K562 treated with DMSO at 1 percent for 48 hours (cell line): ENCODE data around the gene TADA1. TPM values are rescaled to one million over a fixed set of nuclear protein-coding genes. Genes with fewer than 3 reads are reported as not detected.

Source experiments
- total RNA-seq: library from RNA; unstranded; fragments of 300-600 nt; gene quantifications from 2 replicates; pipeline ENCODE4 v1.2.3, GENCODE V29; 2022; ENCODE audit warnings: low replicate concordance; ENCODE audit errors: extremely low read depth

TADA1 gene
- total RNA-seq: not detected in 2 replicates

GRCh38 chr1:166875734-166876539 is at the start of gene TADA1:
Gene TADA1 (minus strand): TSS chr1:166876264. CDS start chr1:166876233, 31 bp downstream.

GRCh38 chr1:166838766-166839599 is 37.1 kb downstream of the TADA1 start, which contains the start of gene POGK:
Gene POGK (plus strand): TSS chr1:166839475. CDS start chr1:166840957, 1,482 bp downstream.

Other genes with a start within 250 kb of the TADA1 start
- gene POGK, start 36.8 kb downstream of the TADA1 start, total RNA-seq: not detected in 2 replicates
- gene ILDR2, start 99.3 kb upstream of the TADA1 start, total RNA-seq: not detected in 2 replicates
- gene MAEL, start 113.0 kb upstream of the TADA1 start, total RNA-seq: not detected in 2 replicates
- gene GPA33, start 214.1 kb upstream of the TADA1 start, total RNA-seq: not detected in 2 replicates
- not detected in 2 replicates for gene STYXL2, start 217.8 kb upstream of the TADA1 start, total RNA-seq